H4 (cell line): ENCODE data around the gene RYR2. TPM values are rescaled to one million over a fixed set of nuclear protein-coding genes. Genes with fewer than 3 reads are reported as not detected.
A peak's percentile ranks its signal among the peaks of the same experiment; 100 is the strongest.

Source experiments
- DNase-seq: peaks from one replicate; pipeline ENCODE4 v3.0.0-alpha.2; 2015; ENCODE audit warnings: low spot score
- total RNA-seq: library from RNA; depleted of rRNA; stranded (reverse); fragments of >200 nt; shearing (Covaris generic); gene quantifications from 2 replicates; pipeline ENCODE4 v1.2.3, GENCODE V29; 2014

RYR2 gene
- total RNA-seq, 1 experiment from 2014 or later: 1.7 TPM

DNA sequence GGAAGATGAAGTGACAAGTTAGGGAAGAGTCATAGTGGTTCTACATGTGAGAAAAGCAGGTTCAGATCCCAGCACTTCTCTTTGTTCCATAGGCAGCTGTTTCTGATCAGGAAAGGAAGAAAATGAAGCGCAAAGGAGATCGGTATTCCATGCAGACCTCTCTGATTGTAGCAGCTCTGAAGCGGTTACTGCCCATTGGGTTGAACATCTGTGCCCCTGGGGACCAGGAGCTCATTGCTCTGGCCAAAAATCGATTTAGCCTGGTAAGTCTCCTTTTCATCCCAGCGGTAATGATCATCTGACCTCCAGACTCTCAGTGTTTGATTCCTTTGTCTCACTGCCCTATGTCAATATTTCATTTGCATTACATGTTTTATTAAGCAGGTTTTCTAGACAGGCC is 675.1 kb downstream of the RYR2 start:
- no peak for DNase-seq

DNA sequence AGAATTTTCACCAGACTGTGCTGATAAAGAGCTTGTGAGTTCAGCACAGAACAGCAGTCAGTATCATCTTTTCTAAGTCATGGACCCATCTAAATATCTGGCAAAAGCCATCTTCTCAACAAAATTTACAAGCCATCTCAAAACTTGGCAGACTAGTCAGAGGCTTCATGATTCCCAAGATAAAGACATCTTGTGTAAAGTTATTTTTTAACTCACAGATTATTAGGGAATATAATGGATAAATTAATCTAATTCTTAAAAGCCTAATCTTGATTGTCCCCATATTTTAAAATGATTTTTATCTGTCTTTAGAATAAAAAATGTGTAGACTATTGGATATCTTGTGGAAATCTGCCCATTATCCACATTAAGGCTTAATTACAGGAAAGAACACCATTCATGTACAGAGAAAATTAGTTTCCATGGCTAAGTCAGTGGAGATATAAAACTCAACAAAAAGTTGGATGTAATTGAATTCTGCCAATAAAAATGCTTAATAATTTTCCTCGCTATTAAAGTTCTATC is 688.9 kb downstream of the RYR2 start:
- no peak for DNase-seq

DNA sequence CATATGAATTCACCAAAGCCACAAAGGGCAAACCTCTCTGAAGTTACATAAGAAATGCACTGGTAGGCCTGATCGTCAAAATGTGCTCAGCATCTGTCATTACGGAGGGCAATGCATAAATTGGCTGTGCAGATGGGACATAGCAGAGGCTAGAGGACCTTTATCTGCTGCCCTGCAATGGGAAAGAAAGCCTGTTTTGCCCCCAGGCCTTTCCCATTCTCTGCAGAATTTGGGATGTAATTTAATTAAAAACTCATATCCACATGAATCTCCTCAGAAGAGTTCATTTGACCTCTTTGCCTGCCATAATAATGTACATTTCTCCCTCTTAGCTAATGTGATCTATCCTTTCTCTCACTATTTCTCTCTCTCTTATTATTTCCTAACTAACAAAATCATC is 690.7 kb downstream of the RYR2 start:
- no peak for DNase-seq

DNA sequence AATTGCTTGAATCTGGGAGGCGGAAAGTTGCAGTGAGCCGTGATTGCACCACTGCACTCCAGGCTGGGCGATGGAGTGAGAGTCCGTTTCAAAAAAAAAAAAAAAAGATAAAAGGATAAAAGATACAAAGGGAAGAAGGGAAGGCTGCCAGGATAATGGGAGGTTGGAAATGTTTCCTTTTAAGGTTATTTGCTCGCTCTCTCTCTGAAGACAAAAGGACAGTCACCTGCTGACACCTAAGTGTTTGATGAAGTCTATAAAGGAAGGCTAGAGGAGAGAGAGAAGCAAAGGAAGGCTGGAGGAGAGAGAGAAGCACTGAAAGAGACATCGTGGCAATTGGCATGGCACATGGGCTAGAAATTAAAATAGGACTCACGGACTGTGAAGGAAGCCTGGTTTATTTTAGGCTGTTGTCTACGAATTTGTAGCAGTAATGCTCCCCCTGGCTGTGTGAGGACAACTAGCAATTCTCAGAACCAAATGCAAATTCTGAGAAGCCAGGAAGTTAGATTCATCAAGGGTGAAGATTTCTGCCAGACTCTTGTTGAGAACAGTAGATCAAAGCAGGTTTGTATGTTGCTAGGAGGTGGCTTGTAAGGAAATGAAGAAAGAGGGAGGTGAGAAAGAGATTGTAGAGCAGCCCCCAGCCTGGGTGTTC is 694.5 kb downstream of the RYR2 start:
- peak; percentile 10 for DNase-seq

DNA sequence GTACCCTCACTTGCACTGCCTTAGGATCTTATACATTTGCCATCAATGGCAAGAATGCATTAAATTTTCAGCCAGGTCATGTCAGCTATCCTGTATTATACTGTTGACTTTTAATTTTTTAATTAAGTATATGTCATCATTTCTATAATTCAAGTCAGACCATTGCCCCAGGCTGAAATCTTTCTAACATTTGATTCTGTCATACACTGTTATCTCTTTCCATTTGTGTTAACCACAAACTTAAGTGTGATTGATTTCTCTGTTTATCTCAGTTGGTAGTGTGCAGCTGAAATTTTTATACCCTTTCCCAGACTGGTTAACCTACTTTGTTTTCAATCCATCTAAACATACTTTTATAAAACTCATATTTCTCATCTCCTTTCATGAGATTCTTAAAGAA is 695.5 kb downstream of the RYR2 start:
- DNase-seq: no peak

DNA sequence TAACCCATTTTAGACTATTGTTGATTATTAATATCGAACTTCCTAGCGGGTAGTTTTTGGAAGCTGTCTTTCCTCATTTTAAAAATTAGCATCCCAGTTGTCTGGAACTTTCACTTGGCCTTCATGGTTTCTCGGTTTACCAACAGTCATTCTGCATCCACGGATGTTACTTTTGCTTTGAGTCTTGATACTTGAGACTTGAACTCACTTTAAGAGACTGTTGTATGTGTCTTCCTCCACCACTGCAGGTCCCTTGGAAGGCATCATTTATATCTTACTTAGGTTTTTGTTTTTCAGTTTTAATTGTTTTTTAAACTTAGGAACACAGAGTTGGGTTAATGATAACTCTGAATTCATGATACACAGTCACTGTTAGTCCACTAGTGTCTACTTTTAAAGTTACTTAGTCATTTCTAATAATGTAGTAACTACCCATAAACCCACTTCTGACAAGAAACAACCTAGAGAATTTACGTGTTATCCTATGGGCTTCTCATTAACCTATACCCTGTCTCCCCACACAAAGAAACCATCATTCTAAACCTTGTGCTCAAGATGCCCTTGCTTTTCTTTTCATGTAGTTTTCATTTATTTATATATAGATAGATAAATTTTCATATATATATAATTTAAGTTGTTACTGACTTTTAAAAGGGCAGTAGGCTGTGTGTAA is 696.1 kb downstream of the RYR2 start:
- no peak for DNase-seq

DNA sequence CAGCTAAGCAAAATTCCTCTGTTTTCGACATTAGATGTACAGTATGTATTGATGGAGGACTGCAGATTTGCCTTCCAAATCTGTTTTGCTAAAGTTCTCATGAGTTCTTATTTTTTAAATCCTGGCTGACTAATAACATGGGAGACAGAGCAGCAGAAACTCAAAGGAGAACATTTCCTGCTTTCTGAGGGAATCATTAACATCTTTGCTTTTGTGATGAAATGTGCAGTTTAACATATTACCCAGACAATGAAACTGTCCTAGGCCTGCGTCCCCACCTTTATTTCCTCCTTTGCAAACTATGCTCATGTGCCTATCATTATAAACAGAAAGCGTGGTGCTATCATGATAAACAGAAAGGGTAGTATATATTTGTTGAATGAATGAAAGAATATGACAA is 698.9 kb downstream of the RYR2 start:
- DNase-seq: no peak

DNA sequence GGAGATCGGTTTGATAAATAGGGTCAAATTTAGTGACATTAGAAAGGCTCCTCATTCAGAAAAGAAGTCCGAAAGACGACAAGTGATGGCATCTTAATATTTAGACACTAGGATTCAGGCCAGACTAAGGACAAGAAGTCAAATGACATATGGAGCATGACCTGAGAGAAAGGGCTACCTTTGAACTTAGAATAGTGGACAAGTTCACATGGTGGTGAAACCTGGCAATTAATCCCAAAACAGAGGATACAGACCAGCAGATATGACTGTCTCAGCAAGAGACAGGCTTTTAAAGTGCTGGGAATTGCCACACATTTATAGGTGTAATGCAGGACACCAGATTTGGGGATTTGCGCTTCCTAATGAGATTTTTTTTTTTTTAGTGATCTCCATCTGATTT is 703.6 kb downstream of the RYR2 start:
- DNase-seq: no peak

DNA sequence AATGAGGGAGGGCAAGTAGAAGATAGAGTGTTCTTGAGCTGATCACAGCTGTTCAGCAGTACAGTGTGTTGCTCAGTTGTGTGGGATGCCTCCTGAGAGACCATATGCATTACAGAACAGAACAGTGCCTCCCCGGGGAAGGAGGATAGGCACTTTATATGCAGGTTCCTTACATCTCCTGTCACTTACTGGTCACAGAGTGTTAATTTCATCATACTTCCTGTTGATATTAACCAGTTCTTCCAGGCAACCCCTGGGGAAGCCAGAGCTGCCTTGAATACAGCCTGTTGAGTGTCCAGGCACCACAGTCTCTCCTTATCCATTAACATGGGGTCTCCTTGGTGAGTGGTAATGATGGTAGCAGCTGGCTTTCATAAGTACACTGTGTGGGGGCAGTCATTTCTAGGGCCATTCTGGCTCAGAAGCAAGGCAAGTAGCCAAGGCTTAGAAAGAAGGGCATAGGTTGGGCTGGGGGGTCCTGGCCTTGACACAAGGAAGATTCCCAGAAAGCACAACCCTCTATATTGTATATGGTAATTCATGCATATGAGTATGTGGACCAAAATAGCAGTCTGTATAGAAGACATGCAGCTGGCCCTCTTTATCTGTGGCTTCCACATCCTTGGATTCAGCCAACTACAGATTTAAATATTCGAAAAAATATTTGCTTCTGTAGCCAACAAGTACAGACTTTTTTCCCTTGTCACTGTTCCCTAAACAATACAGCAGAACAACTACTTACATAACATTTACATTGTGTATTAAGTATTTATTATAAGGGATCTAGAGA is 706.4 kb downstream of the RYR2 start:
- DNase-seq: peak; percentile 5

DNA sequence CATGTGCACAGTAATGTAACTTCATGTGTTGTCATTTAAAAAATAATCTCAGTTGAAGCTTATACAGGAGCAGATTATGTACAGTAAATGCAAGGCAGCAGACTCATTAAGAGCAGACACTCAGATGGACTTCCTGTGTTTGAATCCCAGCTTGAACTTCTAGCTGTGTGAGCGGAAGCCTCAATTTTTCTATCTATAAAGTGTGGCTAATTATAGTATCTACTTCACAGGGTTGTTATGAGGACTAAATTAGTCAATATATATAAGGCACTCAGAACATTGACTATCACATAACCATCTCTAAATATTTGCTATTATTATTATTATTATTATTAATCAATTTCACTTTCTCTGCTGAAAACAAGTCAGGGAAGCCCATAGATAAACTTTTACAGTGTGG is 707.1 kb downstream of the RYR2 start:
- no peak for DNase-seq

DNA sequence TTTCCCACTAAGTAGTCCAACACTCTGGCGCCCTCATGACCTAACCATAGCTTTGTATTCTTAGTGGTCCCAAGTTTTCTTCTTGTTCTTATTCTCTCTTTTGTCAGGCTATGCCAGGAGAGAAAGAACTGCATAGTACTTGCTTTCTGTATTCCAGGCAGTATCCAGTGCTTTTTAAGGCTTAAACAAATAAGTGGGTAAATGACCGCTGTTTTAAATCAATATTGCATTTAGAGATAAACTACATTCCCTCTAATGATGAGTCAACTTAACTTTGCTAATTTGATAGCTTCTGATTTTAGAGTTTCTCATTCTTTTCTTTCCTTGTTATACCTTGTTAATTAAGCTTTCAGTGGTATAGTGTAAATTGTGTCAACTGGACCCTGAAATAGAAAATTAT is 709.1 kb downstream of the RYR2 start:
- no peak for DNase-seq

DNA sequence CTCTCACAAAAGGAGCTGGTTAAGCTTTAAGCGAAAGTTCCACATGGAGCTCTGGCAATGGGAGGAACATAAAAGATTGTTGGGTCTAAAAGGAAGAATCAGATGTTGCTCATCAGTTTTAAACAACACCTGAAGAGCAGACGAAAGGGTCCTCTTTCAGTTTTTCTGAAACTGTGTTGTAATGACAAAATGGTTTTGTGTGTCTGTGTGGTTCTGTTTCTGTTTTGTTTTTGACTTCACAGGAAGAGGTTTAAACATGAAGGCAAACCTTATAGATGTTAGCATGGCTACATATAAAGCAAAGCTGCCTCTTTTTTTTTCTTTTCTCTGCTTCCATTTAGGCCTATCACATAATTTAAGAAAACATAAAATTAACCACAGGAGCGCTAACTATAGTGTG is 712.6 kb downstream of the RYR2 start:
- DNase-seq: no peak

DNA sequence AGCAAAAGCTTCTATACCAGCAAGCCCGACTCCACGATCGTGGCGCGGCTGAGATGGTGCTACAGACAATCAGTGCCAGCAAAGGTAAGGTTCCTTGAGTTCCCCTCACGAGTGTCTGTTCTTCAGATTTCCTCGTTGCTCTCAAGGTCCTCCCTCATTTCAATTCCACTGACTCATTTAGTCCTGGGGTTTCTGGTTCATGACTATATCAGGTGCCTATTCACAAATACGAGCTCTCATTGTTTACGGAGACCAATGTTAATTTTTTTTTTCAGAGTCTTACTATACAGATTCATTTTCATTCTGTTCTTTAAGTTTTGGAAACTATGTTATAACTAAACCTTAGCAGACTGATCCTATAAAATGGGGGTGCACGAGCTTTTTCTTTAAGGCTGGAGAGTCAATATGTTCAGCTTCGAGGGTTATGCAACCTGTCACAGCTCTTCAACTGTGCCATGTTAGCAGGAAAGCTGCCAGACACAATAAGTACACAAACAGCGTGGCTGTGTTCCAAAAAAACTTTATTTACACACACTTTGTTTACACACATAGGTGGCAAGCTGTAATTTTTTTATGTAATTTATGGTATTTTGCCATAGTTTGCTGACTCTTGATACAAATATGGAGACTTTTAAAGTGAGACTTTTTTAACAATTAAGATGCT is 714.5 kb downstream of the RYR2 start:
- DNase-seq: no peak

DNA sequence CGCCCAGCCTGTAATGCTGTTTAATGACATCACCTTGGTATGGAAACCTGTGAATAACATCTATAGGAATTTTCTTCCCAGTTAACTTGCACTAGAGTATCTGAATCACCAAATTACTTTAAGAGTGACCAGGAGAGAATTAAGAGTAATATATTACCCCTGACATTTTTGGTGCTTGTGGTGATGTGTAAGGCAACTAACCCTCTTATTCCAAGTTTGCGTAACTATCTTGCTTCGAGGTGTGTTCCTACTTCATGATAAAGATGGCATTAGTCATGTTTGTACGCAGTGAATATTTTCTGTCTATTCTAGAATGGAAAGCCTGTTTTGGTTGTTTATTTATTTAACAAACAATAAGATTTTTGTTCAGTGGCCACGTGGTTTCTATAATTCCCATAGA is 717.4 kb downstream of the RYR2 start:
- DNase-seq: peak; percentile 54

DNA sequence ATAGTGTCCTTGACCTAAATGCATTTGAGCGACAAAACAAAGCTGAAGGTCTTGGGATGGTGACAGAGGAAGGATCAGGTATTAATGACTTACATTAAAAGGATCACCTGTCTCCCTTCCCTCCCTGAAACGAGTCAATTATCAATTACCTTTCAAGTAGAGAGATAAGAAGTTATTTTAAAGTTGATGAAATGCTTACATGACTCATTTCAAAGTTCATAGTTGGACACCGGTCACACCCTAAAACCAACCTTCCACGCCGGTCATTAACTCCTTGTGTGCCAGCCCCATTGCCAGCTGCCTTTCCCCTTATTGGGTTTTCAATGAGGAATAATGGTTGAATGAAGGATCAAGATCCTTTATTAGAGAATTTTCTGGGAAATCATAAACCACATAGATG is 719.0 kb downstream of the RYR2 start:
- no peak for DNase-seq

DNA sequence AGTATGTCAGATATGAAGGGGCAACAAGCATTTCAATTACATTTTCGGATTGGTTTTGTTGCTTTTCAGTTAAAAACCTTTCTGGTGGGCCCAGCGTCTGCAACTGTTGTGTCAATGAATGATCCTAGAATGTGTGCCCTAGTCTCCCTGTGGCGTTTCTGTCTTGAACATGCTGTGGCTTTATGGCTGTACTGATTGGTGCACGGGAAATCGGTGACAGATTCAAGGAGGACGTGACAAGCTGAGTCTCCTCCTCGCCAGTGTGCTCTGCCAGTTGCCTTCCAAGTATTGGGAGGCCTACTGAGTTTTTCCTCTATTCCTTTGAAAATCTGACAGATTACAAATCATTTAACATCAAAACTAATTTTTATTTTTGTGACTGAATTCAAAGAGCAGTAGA is 721.2 kb downstream of the RYR2 start:
- no peak for DNase-seq

DNA sequence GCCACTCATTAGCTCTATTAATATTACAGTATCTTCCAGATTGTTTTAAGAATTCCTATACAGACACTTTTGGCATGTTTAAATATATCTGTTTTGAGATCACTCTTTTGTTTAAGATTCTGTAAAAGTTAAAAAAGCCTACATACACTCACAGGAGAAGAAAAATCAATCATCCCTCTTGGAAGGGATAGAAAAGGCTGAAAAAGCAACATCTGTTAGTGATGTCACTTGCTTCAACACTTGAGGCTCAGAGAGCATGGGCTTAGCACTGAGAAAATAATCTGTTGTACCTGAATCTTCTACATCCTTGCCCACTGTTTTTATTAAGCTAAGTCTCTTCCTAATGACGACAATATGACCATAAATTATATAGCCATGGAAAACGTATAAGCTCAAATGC is 721.8 kb downstream of the RYR2 start:
- no peak for DNase-seq

DNA sequence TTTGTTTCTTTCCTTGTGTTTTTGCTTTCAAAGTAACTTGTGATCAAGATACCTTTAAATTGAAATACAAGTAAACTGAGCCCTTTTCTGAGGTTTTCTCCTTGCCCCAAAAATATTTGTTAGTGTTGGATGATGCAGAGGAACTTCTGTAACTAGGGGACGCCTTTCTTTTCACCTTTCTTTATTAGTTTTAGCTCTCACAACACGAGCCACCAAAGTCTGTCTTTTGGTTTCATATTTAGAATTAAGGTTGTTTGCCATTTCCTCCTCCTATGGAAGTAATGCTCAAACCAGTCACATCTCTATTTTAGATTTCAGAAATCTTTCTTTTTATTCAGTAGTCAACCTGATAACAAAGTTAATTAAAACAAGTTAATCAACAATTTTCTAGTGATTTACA is 727.9 kb downstream of the RYR2 start:
- no peak for DNase-seq

DNA sequence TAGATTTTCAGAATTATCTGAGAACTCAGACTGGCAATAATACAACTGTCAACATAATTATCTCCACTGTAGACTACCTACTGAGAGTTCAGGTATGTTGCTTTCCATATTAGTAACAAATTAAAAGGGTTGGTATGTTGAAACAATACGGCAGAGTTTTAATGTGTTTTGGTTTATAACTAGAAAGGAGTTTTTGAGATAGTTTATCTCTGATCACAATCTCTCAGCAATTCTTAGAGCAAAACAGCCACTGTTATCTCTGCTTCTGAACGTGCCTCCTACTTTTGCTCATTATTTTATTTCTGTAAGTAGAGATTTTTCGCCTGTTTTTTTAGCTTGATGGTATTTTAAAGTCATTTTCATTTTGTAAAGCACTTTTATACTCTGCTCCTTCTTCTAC is 730.0 kb downstream of the RYR2 start:
- DNase-seq: no peak

DNA sequence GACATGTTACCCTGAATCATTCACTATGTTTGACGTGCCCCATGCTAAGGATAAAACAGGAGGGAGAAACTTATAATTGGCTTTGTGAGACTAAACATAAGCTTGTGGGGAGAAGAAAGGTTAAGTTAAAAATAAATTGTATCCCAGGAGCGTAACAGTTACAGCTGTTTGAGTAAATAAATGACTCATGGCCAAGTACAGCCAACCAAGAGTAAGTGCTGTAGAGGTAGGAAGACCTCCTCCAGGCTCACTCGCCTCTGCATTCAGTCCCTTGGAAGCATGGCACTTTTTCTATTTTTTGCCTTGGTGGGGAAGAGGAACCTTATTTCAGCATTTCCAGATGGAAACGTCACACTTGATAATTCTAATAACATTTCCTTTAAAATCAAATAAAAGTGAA is 732.3 kb downstream of the RYR2 start:
- DNase-seq: peak; percentile 51

DNA sequence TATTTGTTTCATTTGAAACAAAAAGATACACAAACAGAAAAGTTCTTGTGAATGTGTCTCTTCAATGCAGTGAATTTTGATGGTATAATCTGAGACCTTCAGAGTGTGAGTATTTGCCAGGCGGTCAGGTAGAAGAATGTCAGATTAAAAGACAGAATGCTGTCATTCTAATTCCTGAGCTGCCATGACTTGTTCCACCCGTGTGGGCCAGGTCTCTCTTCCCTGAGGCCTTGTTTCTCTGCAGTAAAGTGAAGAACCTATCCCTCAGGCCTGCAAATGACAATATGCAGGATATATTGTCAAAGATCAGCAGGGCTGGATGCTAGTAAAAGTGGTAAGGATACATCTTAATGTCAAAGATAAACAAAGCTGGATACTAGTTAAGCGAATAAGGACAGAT is 737.4 kb downstream of the RYR2 start:
- no peak for DNase-seq

DNA sequence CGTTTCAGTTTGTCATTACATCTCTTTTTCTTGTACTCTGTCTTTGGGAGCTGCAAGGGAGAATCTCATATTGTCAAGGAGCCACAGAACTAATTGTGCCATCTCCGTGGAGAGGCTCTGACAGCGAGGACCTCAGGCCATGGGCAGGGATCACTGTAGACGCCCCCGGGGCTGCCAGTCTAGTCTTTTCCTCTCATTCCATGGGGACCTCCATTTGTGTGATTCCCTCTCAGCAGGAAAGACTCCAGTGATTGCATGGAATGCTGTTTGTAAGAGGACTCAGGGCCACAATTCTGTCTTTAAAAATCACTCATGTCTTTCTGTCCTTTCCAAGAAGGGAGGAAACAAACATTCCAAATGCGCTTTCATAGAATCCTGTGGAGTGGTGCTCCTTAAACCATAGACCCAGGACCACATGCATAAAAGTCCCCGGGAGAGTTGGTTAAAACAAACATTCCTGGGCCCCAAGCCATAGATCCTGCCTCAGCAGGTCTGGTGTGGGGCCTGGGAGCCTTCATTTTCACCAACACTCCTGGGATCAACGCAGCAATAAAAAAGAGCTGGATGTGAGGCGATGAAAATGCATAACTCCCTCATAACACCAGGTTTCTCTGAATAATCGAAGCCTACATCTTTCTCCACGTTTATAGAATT is 744.2 kb downstream of the RYR2 start:
- DNase-seq: no peak
